Esophagus muscularis mucosa (tissue), 4 donors: ENCODE data around the gene DCAF6.

ENCODE experiments used
- CTCF ChIP-seq, 3 experiments: fragments of 200-600 bp in 2 of 3; fragments of 450-650 bp in 1 of 3; sonication (generic) in 2 of 3; IDR thresholded peaks; one replicate each; pipeline ENCODE4 v1.5.1; 2017 to 2019; ENCODE audit warnings: antibody characterized with exemption in 3 of 3, mild to moderate bottlenecking in 2 of 3, moderate library complexity in 1 of 3
- EP300 ChIP-seq: sonication (generic); formaldehyde crosslinking; IDR thresholded peaks from one replicate; pipeline ENCODE4 v1.6.1; 2017; ENCODE audit warnings: antibody characterized with exemption
- POLR2A ChIP-seq: fragments of 450-650 bp; IDR thresholded peaks from one replicate; pipeline ENCODE4 v1.6.1; 2017; ENCODE audit warnings: antibody characterized with exemption, moderate library complexity, mild to moderate bottlenecking, low read depth
- POLR2AphosphoS5 ChIP-seq, 2 donors: sonication (generic); formaldehyde crosslinking; IDR thresholded peaks; one replicate each; pipeline ENCODE4 v1.6.1; 2017; ENCODE audit warnings: antibody characterized with exemption in 2 of 2

- TF ChIP-seq CTCF (IDR thresholded peaks at IDR 0.05) = peak; percentile 73 to 95 (median 76)
- peak in 1 of 2 donors; percentile 12 for TF ChIP-seq POLR2AphosphoS5 (IDR thresholded peaks at IDR 0.05)
- TF ChIP-seq POLR2A = no peak
- no peak for TF ChIP-seq EP300
Measured at GRCh38 chr1:168084396-168085231, 148.1 kb downstream of the DCAF6 start.
